GM18951 (cell line): ENCODE data around the gene ALX1.
"Not testable (repeated sequence)": the region's sequence is repeated elsewhere in the genome, so short reads cannot be mapped to it uniquely, and the experiment has no call there.

ENCODE experiments used
- POLR2A ChIP-seq: IDR thresholded peaks from 4 replicates; pipeline ENCODE4 v1.6.1; 2011; ENCODE audit warnings: mild to moderate bottlenecking; ENCODE audit not compliant: insufficient read length, insufficient read depth; ENCODE audit errors: extremely low read depth
- in situ Hi-C: fragments of 300-500 bp; cut with MboI; formaldehyde crosslinking; loops from one replicate; pipeline ENCODE4 v1.12.0; 2022; ENCODE audit warnings: low sequenced_read_pairs, mixed read lengths, inconsistent platforms; ENCODE audit not compliant: unreplicated experiment

The ALX1 gene

DNA sequence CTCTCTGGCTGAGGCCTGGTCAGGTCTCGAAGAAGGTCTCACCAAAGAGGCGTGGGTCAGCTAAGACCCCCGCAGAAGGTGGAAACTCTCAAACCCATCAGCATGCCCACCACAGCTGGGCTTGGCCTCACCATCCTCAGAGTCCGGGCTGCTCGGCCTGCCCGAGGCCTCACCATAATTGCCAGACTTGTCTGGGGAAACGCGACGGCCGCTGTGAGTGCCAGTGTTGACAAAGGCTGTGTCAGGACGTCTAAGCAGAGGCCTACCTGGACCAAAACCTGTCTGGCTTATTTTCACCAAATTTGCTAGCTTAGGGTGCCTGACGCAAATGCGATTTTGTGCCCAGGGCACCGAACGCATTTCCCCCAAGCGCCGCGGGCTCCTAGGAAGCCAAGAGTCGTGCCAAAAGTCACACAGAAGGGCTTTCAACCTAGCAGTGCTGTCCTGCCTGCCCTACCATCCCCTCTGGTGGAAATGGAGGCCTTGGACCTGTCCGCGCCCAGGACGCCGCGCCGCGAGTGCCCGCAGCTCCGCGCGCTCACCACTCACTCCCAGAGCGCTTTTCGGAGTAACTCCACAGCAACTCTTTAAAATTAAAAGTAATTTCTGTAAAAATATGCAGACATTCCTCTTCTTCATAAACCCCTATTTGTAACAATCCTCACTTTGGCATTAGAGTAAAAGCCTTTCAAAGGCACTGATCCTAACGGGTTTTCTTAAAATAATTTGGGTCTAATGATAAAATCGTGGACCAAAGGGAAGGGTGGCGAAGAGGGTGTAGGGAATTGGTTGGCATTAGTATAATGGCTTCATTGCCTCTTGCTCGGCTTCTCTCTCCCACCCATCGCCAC, 1.2 kb upstream of the ALX1 start:
- TF ChIP-seq POLR2A = no peak
- in situ Hi-C loops = no loop called here

DNA sequence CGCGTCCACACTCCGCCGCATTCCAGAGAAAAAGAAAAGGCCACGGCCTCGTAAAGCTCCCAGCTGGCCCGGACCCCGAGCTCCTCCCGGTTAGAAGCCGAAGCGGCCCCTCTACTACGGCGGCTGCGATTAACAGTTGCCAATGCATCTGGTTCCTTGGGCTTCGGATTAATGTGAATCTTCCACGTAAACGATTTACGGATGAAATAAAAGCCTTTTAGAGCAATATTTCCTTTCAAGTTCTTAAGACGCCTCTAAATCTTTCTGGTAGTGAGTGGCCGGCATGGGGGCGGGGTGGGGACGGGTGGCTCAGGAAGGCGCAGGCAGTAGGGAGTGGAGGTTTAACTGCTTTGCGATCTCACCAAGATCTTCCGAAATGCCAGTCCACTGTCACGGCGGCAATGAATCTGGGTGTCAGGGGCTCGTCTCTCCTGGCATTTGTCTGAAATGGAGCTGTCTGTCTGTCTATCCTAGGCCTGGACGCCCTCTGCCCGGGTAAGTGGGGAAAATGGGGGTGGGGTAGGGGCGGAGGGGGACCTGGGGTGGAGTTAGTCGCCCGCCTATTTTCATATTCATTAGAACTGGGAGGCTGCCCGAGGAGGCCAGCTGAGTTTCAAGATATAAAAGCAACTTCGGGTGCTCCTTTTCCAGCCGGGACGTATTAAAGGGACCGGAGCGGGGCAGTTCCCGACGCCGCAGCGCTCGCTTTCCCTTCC, 413 bp upstream of the ALX1 start:
- no peak for TF ChIP-seq POLR2A
- in situ Hi-C loops = no loop called here

DNA sequence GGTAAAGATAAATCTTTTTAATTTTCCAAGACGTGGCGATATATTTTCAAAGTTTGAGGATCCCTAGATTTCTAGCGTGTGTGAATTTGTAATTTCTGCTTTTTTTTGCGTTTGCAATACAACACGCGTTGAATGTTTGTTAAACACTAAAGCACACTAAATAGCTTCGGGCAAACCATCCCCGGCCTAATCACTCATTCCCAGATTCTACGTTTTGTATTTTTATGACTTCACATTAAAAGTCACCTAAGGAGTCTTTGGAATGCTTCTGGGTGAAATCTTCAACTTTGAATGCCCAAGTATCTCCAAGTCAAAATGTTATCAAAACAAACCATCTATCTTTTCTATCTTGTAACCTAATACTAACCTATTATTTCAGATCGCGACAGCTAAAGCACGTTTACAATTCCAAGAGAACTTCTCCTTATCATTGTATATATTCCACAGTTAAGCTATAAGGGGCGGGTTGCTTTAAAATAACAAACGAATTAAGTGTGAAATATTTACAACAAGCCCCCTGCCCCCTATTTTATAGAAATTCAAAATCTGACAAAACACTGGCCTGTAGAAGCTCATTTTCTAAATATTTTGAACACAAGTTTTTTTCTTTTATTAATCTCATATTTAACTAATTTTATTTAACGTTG, 1.1 kb downstream of the ALX1 start:
- in situ Hi-C loops = no loop called here
- TF ChIP-seq POLR2A = no peak

DNA sequence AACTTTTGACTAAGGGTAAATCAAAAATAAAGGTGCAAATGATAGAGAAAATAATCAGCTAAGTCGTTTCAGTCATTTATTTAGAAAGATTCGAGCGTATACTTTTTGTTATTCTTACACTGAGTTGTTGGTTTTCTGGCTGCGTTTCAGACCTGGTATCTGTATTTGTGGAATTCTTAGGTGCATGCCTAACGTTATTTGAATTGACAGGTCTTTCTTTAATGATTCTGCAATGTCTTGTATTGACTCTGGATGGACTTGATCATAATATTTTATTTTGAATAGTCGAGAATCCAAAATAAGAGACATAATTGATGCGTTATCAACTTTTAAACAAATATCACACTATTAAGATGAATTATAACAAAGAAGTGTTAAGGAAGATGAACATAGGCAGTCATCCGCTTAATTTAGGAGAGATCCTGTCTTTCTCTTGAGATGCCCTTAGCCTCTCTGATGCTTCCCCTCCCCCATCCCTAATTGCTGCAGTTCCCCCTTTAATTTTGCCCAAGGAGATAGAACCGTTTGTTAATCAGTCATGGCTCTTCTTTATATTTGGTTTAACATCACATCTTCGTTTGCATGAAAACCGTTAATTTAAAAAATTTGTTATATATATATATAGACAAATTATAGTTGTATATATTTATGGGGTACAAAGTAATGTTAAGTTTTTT, 1.8 kb downstream of the ALX1 start:
- in situ Hi-C loops = no loop called here
- no peak for TF ChIP-seq POLR2A

DNA sequence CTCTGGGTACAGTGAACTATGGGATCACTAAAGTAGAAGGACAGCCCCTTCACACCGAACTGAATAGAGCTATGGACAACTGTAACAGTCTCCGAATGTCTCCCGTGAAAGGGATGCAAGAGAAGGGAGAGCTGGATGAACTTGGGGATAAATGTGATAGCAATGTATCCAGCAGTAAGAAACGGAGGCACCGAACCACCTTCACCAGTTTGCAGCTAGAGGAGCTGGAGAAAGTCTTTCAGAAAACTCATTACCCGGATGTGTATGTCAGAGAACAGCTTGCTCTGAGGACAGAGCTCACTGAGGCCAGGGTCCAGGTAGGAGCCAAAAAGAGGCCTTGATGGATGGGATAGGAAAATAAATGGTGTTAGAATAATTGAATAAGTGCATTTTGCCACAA, 3.5 kb downstream of the ALX1 start:
- in situ Hi-C loops = no loop called here
- TF ChIP-seq POLR2A = no peak

DNA sequence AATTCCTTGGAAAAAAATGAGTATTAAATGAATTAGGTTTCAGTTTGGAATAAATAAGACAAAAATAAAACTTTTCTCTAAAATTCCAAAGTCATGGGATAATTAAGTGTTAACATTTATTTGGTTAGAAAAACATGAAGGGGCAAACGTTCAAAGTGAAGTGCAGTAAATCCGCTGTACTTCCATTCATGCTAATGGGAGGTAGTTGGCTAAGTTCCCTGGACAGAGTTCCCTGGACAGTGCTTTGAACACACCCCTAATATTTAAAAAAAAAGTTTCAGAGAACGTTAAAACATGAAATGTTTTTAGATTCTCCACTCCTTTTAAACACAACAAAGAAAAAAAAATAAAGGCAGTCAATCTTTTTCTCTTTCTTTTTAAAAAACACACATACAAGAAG, 16.3 kb downstream of the ALX1 start:
- in situ Hi-C loops = no loop called here
- TF ChIP-seq POLR2A = no peak

DNA sequence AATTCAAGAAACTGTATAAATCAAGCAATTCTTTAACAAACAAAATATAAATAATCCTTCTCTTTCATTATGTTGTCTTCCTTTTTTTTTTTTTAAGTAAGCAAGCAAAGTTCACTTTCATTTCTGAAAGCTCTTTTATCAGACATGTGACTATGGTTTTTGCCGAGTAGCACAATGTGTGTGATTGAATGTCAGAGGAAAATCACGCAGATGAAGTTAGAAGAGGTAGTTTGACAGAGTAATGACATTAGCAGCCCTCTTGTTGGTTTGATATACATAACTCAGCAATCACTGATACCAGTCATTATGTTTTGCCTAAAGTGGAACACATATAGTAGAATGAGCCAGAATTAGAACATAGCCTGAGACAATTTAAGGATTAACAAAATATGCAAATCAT, 19.0 kb downstream of the ALX1 start:
- TF ChIP-seq POLR2A = no peak

DNA sequence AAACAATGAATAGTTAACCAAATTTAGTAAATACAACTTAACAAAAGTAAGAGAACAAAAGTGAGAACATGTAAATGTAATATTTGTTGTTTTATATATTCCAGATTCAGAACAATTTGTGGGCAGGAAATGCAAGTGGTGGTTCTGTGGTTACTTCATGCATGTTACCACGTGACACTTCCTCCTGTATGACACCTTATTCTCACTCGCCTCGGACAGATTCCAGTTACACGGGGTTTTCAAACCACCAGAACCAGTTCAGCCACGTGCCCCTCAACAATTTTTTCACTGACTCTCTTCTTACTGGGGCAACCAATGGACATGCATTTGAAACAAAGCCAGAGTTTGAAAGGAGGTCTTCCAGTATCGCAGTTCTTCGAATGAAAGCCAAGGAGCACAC, 21.0 kb downstream of the ALX1 start:
- in situ Hi-C loops = no loop called here
- TF ChIP-seq POLR2A = no peak

More for the DNA sequence above, 19.0 kb downstream of the ALX1 start:
- in situ Hi-C loops = no loop called here

DNA sequence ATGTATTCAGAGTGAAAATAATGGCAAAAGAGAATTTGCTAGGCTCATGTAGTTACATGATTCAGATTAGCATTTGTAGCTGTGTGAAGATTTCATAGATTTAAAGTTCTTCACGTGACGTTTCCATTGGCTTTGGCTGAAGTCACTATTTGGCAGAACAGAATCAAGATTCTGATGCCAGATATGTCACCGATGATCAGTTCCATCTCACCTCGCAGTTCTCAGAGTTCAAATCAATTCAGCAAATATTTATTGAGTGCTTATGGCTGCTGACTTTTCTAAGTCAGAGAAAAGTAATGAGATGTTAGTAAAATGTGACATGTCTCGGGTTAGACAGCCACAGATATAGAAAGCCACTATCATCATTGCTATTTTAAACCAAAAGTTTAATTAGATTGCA, 28.4 kb downstream of the ALX1 start:
- no peak for TF ChIP-seq POLR2A

DNA sequence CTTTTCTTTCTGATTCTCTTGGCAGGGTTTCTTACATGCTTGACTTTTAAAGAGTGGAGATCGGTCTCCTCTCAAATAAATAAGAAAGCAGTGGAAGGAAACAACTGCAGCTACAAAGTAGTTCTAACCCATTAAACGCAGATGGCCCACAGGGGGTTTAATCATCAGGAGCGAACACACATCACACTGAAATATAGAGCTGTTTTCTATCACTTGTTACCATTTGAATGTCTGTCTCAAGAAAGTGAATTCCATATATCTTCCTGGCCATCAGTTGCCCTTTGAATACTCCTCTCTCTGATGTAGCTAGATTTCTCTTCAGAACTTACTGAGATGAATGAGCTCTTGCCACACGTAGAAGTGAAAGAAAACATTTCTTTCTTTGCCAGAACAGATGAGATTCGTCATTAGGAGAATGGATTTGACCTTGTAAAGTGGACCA, 29.1 kb downstream of the ALX1 start:
- TF ChIP-seq POLR2A = no peak
- in situ Hi-C loops = no loop called here

More for the DNA sequence above, 28.4 kb downstream of the ALX1 start:
- in situ Hi-C loops = no loop called here

DNA sequence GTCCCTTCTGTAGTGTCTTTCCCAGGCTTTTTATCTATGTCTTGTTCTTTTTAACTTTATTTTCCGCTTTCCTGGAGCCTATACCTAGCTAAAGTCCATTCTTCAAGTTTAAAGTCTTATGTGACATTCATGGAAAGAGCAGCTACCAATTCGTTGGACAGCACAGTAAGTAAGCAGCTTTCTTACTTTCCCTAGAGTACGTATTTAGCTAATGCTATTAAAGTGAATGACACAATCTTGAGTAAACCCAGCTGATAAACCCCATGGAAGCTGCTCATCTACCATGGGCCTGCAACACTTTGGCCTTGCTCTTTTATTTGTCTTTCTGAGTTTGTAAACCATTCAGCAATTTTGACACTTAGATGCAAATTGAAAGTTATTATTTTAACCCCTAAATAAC, 30.0 kb downstream of the ALX1 start:
- TF ChIP-seq POLR2A = no peak
- in situ Hi-C loops = no loop called here

DNA sequence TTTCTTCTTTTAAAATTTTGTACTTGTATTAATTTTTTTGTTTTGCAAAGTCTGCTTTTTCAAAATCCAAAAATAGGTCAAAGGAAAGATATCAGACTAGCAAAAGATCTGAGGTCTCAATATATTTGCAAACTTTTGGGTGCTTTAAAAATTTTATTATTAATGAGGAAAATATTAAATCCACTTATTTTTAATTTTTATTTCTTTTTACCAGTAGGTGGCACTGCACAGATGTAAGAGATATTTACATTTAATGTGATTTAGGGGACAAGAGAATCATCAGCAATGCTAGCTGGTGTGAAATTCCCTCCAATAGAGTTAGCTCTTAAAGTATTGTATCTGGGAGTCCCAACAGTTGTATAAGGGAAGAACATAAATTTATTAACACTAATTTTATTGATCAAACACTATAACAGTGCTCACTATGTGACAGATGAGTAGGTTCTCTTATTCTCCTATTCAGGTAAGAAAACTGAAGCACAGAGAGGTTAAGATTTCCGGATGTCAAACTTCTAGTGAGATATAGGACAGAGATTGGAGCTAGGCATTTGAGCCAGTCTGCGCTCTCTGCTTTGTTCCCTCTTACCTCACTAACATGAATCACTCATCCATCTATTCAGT, 30.5 kb downstream of the ALX1 start:
- in situ Hi-C loops = no loop called here
- no peak for TF ChIP-seq POLR2A

DNA sequence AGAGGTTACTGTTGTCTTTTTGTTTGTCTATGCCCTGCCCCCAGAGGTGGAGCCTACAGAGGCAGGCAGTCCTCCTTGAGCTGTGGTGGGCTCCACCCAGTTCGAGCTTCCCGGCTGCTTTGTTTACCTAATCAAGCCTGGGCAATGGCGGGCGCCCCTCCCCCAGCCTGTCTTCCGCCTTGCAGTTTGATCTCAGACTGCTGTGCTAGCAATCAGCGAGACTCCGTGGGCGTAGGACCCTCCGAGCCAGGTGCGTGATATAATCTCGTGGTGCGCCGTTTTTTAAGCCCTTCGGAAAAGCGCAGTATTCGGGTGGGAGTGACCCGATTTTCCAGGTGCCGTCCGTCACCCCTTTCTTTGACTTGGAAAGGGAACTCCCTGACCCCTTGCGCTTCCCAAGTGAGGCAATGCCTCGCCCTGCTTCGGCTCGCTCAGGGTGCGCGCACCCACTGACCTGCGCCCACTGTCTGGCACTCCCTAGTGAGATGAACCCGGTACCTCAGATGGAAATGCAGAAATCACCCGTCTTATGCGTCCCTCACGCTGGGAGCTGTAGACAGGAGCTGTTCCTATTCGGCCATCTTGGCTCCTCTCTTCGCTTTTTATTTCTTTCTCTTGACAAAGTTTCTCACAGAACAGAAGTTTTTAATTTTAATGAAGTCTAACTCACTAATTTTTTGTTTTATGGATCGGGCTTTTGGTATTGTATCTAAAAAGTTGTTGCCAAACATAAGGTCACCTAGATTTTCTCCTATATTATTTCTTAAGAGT, 38.0 kb downstream of the ALX1 start:
- in situ Hi-C loops = not testable (repeated sequence)
